ENCODE data around the gene GOLGA8J. TPM values are rescaled to one million over a fixed set of nuclear protein-coding genes. Genes with fewer than 3 reads are reported as not detected.
"Not testable (repeated sequence)": the region's sequence is repeated elsewhere in the genome, so short reads cannot be mapped to it uniquely, and the experiment has no call there.

GOLGA8J gene
- total RNA-seq, 2 experiments from 2014 or later: 0.88 to 1.1 TPM

GRCh38 chr15:30056166-30056565, 26.6 kb upstream of the GOLGA8J start:
- DNase-seq: no peak
- H3K27ac Mint-ChIP-seq: no peak overlapping the region
- no peaks in the 10 kb centered on the region for H3K9me3 Mint-ChIP-seq (ENCODE audit: low read depth)
- H3K4me3 Mint-ChIP-seq: no peak overlapping the region
- CTCF ChIA-PET: no interaction called here
- no peaks in the 10 kb centered on the region for H3K4me1 Mint-ChIP-seq
- no peak for ATAC-seq
- no peaks in the 10 kb centered on the region for H3K36me3 Mint-ChIP-seq
- peaks cover 10% of the 10 kb centered on the region for H3K27me3 Mint-ChIP-seq

- H3K4me1 Mint-ChIP-seq: no peaks in the 10 kb centered on the region
- no peaks in the 10 kb centered on the region for H3K27me3 Mint-ChIP-seq
- H3K36me3 Mint-ChIP-seq: no peaks in the 10 kb centered on the region
- CTCF ChIA-PET: no interaction called here
- no peak for DNase-seq
- H3K4me3 Mint-ChIP-seq: no peak overlapping the region
- no peak for ATAC-seq
- H3K9me3 Mint-ChIP-seq (ENCODE audit: low read depth): no peaks in the 10 kb centered on the region
- H3K27ac Mint-ChIP-seq: no peak overlapping the region
Measured at GRCh38 chr15:30059771-30060170, 23.0 kb upstream of the GOLGA8J start.

GRCh38 chr15:30062881-30063280, 19.9 kb upstream of the GOLGA8J start:
- Mint-ChIP-seq H3K36me3 (no peaks in the 10 kb centered on the region), H3K27ac (no peak overlapping the region), H3K4me3 (no peak overlapping the region), H3K27me3 (no peaks in the 10 kb centered on the region), H3K9me3 (ENCODE audit: low read depth) (no peaks in the 10 kb centered on the region), H3K4me1 (no peaks in the 10 kb centered on the region)
- CTCF ChIA-PET: no interaction called here
- ATAC-seq (no peak), DNase-seq (no peak)

- no peak for DNase-seq
- CTCF ChIA-PET: no interaction called here
- Mint-ChIP-seq H3K27me3 (no peaks in the 10 kb centered on the region), H3K4me1 (no peaks in the 10 kb centered on the region), H3K9me3 (ENCODE audit: low read depth) (no peaks in the 10 kb centered on the region), H3K36me3 (no peaks in the 10 kb centered on the region), H3K27ac (no peak overlapping the region), H3K4me3 (no peak overlapping the region)
- no peak for ATAC-seq
Measured at GRCh38 chr15:30063835-30064546, 18.8 kb upstream of the GOLGA8J start.

- CTCF ChIA-PET: no interaction called here
- no peaks in the 10 kb centered on the region for H3K9me3 Mint-ChIP-seq (ENCODE audit: low read depth)
- DNase-seq: no peak
- no peaks in the 10 kb centered on the region for H3K4me1 Mint-ChIP-seq
- H3K27ac Mint-ChIP-seq: no peak overlapping the region
- no peak overlapping the region for H3K4me3 Mint-ChIP-seq
- H3K27me3 Mint-ChIP-seq: no peaks in the 10 kb centered on the region
- H3K36me3 Mint-ChIP-seq: no peaks in the 10 kb centered on the region
- ATAC-seq: no peak
Measured at GRCh38 chr15:30065025-30065801, 17.5 kb upstream of the GOLGA8J start.

- CTCF ChIA-PET: no interaction called here
- no peak overlapping the region for H3K27ac Mint-ChIP-seq
- H3K36me3 Mint-ChIP-seq: no peaks in the 10 kb centered on the region
- no peak overlapping the region for H3K4me3 Mint-ChIP-seq
- no peaks in the 10 kb centered on the region for H3K27me3 Mint-ChIP-seq
- H3K9me3 Mint-ChIP-seq (ENCODE audit: low read depth): no peaks in the 10 kb centered on the region
- H3K4me1 Mint-ChIP-seq: no peaks in the 10 kb centered on the region
- no peak for DNase-seq
- ATAC-seq: no peak
Measured at GRCh38 chr15:30068326-30068725, 14.4 kb upstream of the GOLGA8J start.

- ATAC-seq: no peak
- no peaks in the 10 kb centered on the region for H3K36me3 Mint-ChIP-seq
- no peak overlapping the region for H3K4me3 Mint-ChIP-seq
- H3K27ac Mint-ChIP-seq: no peak overlapping the region
- CTCF ChIA-PET: no interaction called here
- H3K9me3 Mint-ChIP-seq (ENCODE audit: low read depth): no peaks in the 10 kb centered on the region
- no peaks in the 10 kb centered on the region for H3K4me1 Mint-ChIP-seq
- peaks cover 6% of the 10 kb centered on the region for H3K27me3 Mint-ChIP-seq
- DNase-seq: no peak
Measured at GRCh38 chr15:30072630-30073029, 10.1 kb upstream of the GOLGA8J start.

- CTCF ChIA-PET: no interaction called here
- no peak for ATAC-seq
- H3K27me3 Mint-ChIP-seq: peaks cover 9% of the 10 kb centered on the region
- no peak overlapping the region for H3K4me3 Mint-ChIP-seq
- no peaks in the 10 kb centered on the region for H3K4me1 Mint-ChIP-seq
- H3K36me3 Mint-ChIP-seq: no peaks in the 10 kb centered on the region
- DNase-seq: no peak
- H3K27ac Mint-ChIP-seq: no peak overlapping the region
- H3K9me3 Mint-ChIP-seq (ENCODE audit: low read depth): no peaks in the 10 kb centered on the region
Measured at GRCh38 chr15:30073915-30074314, 8.8 kb upstream of the GOLGA8J start.

GRCh38 chr15:30080816-30081215, 1.9 kb upstream of the GOLGA8J start:
- H3K27me3 Mint-ChIP-seq; H3K36me3 Mint-ChIP-seq; DNase-seq; H3K4me1 Mint-ChIP-seq; H3K4me3 Mint-ChIP-seq; CTCF ChIA-PET; ATAC-seq; H3K27ac Mint-ChIP-seq; H3K9me3 Mint-ChIP-seq (ENCODE audit: low read depth): not testable (repeated sequence)

- DNase-seq; H3K4me1 Mint-ChIP-seq; CTCF ChIA-PET; H3K36me3 Mint-ChIP-seq; H3K27me3 Mint-ChIP-seq; H3K9me3 Mint-ChIP-seq (ENCODE audit: low read depth); H3K27ac Mint-ChIP-seq; H3K4me3 Mint-ChIP-seq: not testable (repeated sequence)
- peak; percentile 83 for ATAC-seq
Measured at GRCh38 chr15:30097827-30098226, 15.1 kb downstream of the GOLGA8J start.

GRCh38 chr15:30102890-30103289, 20.1 kb downstream of the GOLGA8J start:
- CTCF ChIA-PET; H3K9me3 Mint-ChIP-seq (ENCODE audit: low read depth); H3K4me3 Mint-ChIP-seq; H3K36me3 Mint-ChIP-seq; H3K27me3 Mint-ChIP-seq; DNase-seq; H3K4me1 Mint-ChIP-seq; H3K27ac Mint-ChIP-seq; ATAC-seq: not testable (repeated sequence)

- CTCF ChIA-PET; DNase-seq; H3K27me3 Mint-ChIP-seq; H3K27ac Mint-ChIP-seq; H3K9me3 Mint-ChIP-seq (ENCODE audit: low read depth); H3K36me3 Mint-ChIP-seq; H3K4me1 Mint-ChIP-seq: not testable (repeated sequence)
- peak; percentile 70 for ATAC-seq
- peak overlapping the region; percentile 35 for H3K4me3 Mint-ChIP-seq
Measured at GRCh38 chr15:30103941-30104507, 21.3 kb downstream of the GOLGA8J start.

- ATAC-seq; CTCF ChIA-PET; H3K27me3 Mint-ChIP-seq; H3K4me3 Mint-ChIP-seq; H3K4me1 Mint-ChIP-seq; DNase-seq; H3K27ac Mint-ChIP-seq; H3K9me3 Mint-ChIP-seq (ENCODE audit: low read depth); H3K36me3 Mint-ChIP-seq: not testable (repeated sequence)
Measured at GRCh38 chr15:30110591-30110990, 27.8 kb downstream of the GOLGA8J start.

- CTCF ChIA-PET, ATAC-seq: not testable (repeated sequence)
Measured at GRCh38 chr15:30130066-30130465, 47.3 kb downstream of the GOLGA8J start.

More at GRCh38 chr15:30130066-30130465, 47.3 kb downstream of the GOLGA8J start:
- not testable (repeated sequence) for H3K9me3 Mint-ChIP-seq (ENCODE audit: low read depth); H3K27me3 Mint-ChIP-seq; H3K4me1 Mint-ChIP-seq; H3K36me3 Mint-ChIP-seq; H3K27ac Mint-ChIP-seq; DNase-seq; H3K4me3 Mint-ChIP-seq
